GM15510 (cell line): ENCODE results near the gene RTN1.

Experiments used
- POLR2A ChIP-seq: IDR thresholded peaks from 3 replicates; pipeline ENCODE4 v1.6.1; 2011; ENCODE audit warnings: borderline replicate concordance; ENCODE audit not compliant: insufficient read length; ENCODE audit errors: extremely low read depth

RTN1 gene

GRCh38 chr14:59829469-59830337, 40.9 kb downstream of the RTN1 start:
- no peak for TF ChIP-seq POLR2A

- no peak for TF ChIP-seq POLR2A
Observed at GRCh38 chr14:59828276-59828675, 42.3 kb downstream of the RTN1 start.

GRCh38 chr14:59827401-59827800, 43.2 kb downstream of the RTN1 start:
- TF ChIP-seq POLR2A = no peak

GRCh38 chr14:59826150-59826549, 44.4 kb downstream of the RTN1 start:
- no peak for TF ChIP-seq POLR2A

GRCh38 chr14:59823179-59823578, 47.4 kb downstream of the RTN1 start:
- TF ChIP-seq POLR2A = no peak

- TF ChIP-seq POLR2A = no peak
Observed at GRCh38 chr14:59819446-59820088, 51.0 kb downstream of the RTN1 start.

GRCh38 chr14:59816941-59817340, 53.6 kb downstream of the RTN1 start:
- no peak for TF ChIP-seq POLR2A

GRCh38 chr14:59814988-59815387, 55.6 kb downstream of the RTN1 start:
- no peak for TF ChIP-seq POLR2A

GRCh38 chr14:59811815-59812214, 58.8 kb downstream of the RTN1 start:
- TF ChIP-seq POLR2A = no peak

- no peak for TF ChIP-seq POLR2A
Observed at GRCh38 chr14:59811073-59811472, 59.5 kb downstream of the RTN1 start.

GRCh38 chr14:59803052-59803540, 67.5 kb downstream of the RTN1 start:
- no peak for TF ChIP-seq POLR2A

- no peak for TF ChIP-seq POLR2A
Observed at GRCh38 chr14:59788176-59788575, 82.4 kb downstream of the RTN1 start.

GRCh38 chr14:59787045-59787674, 83.4 kb downstream of the RTN1 start:
- TF ChIP-seq POLR2A = no peak

GRCh38 chr14:59785629-59786028, 84.9 kb downstream of the RTN1 start:
- TF ChIP-seq POLR2A = no peak

- no peak for TF ChIP-seq POLR2A
Observed at GRCh38 chr14:59782760-59783159, 87.8 kb downstream of the RTN1 start.
